ENCODE data around the gene GPER1.

- TF ChIP-seq POLR2AphosphoS5 (IDR thresholded peaks at IDR 0.05; ENCODE audit: low read depth, low read length) (no peak), TAF1 (IDR thresholded peaks at IDR 0.05; ENCODE audit: borderline replicate concordance, insufficient read depth, low read length) (no peak)
These were observed 1.1 kb upstream of the GPER1 start for GRCh38 chr7:1086588-1087464.

Data from PFSK-1 (cell line).